CD14-positive monocyte (primary cell): ENCODE measurements around the gene VCP. TPM values are rescaled to one million over a fixed set of nuclear protein-coding genes. Genes with fewer than 3 reads are reported as not detected.

Source experiments
- DNase-seq, 3 donors: peaks; one replicate each; pipeline ENCODE4 v3.0.0-alpha.2; 2011 to 2022
- H2AFZ ChIP-seq: 2 replicates; pipeline ENCODE4 v1.6.0; 2012; ENCODE audit warnings: mild to moderate bottlenecking, low read depth, low read length, inconsistent platforms; ENCODE audit not compliant: insufficient read depth, poor library complexity, severe bottlenecking
- H3K27ac ChIP-seq, 2 donors: 1 replicate in 1 of 2; 2 replicates in 1 of 2; pipeline ENCODE4 v1.5.1; 2012 to 2013; ENCODE audit warnings: low read length in 2 of 2, control low read depth in 1 of 2, inconsistent platforms in 1 of 2, low read depth in 1 of 2, mild to moderate bottlenecking in 1 of 2
- H3K27me3 ChIP-seq, 2 donors: one replicate each; pipeline versions ENCODE4 v1.6.0 to v1.6.1; 2011 to 2013; ENCODE audit warnings: low read length in 2 of 2; ENCODE audit not compliant: control insufficient read depth in 2 of 2, insufficient read depth in 2 of 2
- H3K36me3 ChIP-seq, 2 donors: replicated peaks in 1 of 2; 1 replicate in 1 of 2; 2 replicates in 1 of 2; pipeline versions ENCODE4 v1.5.1 to v1.6.1; 2012 to 2013; ENCODE audit warnings: low read length in 2 of 2, control low read depth in 1 of 2, inconsistent platforms in 1 of 2, mild to moderate bottlenecking in 1 of 2; ENCODE audit not compliant: insufficient read depth in 2 of 2, control insufficient read depth in 1 of 2
- H3K4me1 ChIP-seq, 2 donors: 1 replicate in 1 of 2; 2 replicates in 1 of 2; pipeline versions ENCODE4 v1.5.1 to v1.6.1; 2012 to 2013; ENCODE audit warnings: low read length in 2 of 2, control low read depth in 1 of 2, inconsistent platforms in 1 of 2, mild to moderate bottlenecking in 1 of 2, moderate library complexity in 1 of 2; ENCODE audit not compliant: insufficient read depth in 2 of 2, control insufficient read depth in 1 of 2
- H3K4me2 ChIP-seq: replicated peaks from 2 replicates; pipeline ENCODE3; 2012; ENCODE audit warnings: low read length, moderate library complexity, mild to moderate bottlenecking; ENCODE audit not compliant: poor library complexity, severe bottlenecking; ENCODE audit errors: extremely low read depth
- H3K4me3 ChIP-seq, 3 experiments: fragments of 200-600 bp in 1 of 3; sonication (generic) in 1 of 3; replicated peaks in 1 of 3; 1 replicate in 2 of 3; 2 replicates in 1 of 3; pipeline ENCODE4 v1.5.1; 2011 to 2013; ENCODE audit warnings: low read length in 3 of 3, mild to moderate bottlenecking in 3 of 3, control low read depth in 2 of 3, low read depth in 2 of 3, inconsistent platforms in 1 of 3, moderate library complexity in 1 of 3
- H3K79me2 ChIP-seq: 2 replicates; pipeline ENCODE4 v1.6.0; 2012; ENCODE audit warnings: mild to moderate bottlenecking, control low read depth, inconsistent platforms, low read length, moderate library complexity; ENCODE audit not compliant: insufficient read depth
- H3K9ac ChIP-seq: 2 replicates; pipeline ENCODE4 v1.6.0; 2017; ENCODE audit warnings: low read length, mild to moderate bottlenecking; ENCODE audit not compliant: insufficient read depth, poor library complexity, severe bottlenecking
- H3K9me3 ChIP-seq, 2 donors: replicated peaks in 1 of 2; 1 replicate in 1 of 2; 2 replicates in 1 of 2; pipeline versions ENCODE4 v1.5.1 to v1.6.1; 2012 to 2013; ENCODE audit warnings: low read length in 2 of 2, control low read depth in 1 of 2; ENCODE audit not compliant: control insufficient read depth in 1 of 2, insufficient read depth in 1 of 2
- H4K20me1 ChIP-seq: 2 replicates; pipeline ENCODE4 v1.6.0; 2012; ENCODE audit warnings: mild to moderate bottlenecking, low read length, control low read depth, moderate library complexity; ENCODE audit not compliant: insufficient read depth
- H3K27ac Mint-ChIP-seq, 7 donors: one replicate each; pipeline ENCODE4 v1.8.0; 2020; ENCODE audit warnings: mild to moderate bottlenecking in 7 of 7, mixed read lengths in 7 of 7, moderate library complexity in 6 of 7, inconsistent platforms in 2 of 7
- H3K27me3 Mint-ChIP-seq, 3 donors: one replicate each; pipeline ENCODE4 v1.8.0; 2021 to 2022; ENCODE audit warnings: low read depth in 3 of 3, mild to moderate bottlenecking in 3 of 3, mixed read lengths in 3 of 3, moderate library complexity in 3 of 3, inconsistent platforms in 1 of 3
- H3K36me3 Mint-ChIP-seq, 2 donors: one replicate each; pipeline ENCODE4 v1.8.0; 2020; ENCODE audit warnings: mixed read lengths in 2 of 2, inconsistent platforms in 1 of 2, mild to moderate bottlenecking in 1 of 2
- H3K4me1 Mint-ChIP-seq: one replicate; pipeline ENCODE4 v1.8.0; 2020; ENCODE audit warnings: mild to moderate bottlenecking, mixed read lengths
- H3K4me3 Mint-ChIP-seq, 2 donors: one replicate each; pipeline ENCODE4 v1.8.0; 2020; ENCODE audit warnings: mild to moderate bottlenecking in 2 of 2, mixed read lengths in 2 of 2, moderate library complexity in 1 of 2
- H3K9me3 Mint-ChIP-seq, 7 donors: one replicate each; pipeline ENCODE4 v1.8.0; 2020 to 2022; ENCODE audit warnings: mixed read lengths in 7 of 7, mild to moderate bottlenecking in 6 of 7, moderate library complexity in 6 of 7, inconsistent platforms in 2 of 7
- CTCF ChIP-seq: fragments of 200-600 bp; IDR thresholded peaks from one replicate; pipeline ENCODE4 v1.8.0; 2022; ENCODE audit warnings: antibody characterized with exemption, mild to moderate bottlenecking
- WGBS: methylation state at CpG from one replicate; pipeline ENCODE4 v1.1.5; 2013; ENCODE audit warnings: missing lambda C conversion rate; ENCODE audit not compliant: insufficient coverage; 5-methylcytosine and 5-hydroxymethylcytosine counted together
- intact Hi-C, 2 donors: fragments of 100-400 bp; cut with micrococcal nuclease; formaldehyde crosslinking; loops; one replicate each; pipeline versions ENCODE4 v1.15.0 to v1.15.1; 2023
- polyA plus RNA-seq, 3 donors: library from polyadenylated mRNA; depleted of rRNA in 1 of 3; unstranded in 2 of 3; stranded (reverse) in 1 of 3; fragments of 300-500 nt in 2 of 3; fragments of >200 nt in 1 of 3; fragmentation: Illumina TruSeq in 2 of 3; gene quantifications; 1 replicate in 2 of 3; 2 replicates in 1 of 3; pipeline ENCODE4 v1.2.3, GENCODE V29; 2012 to 2021

The VCP gene
- polyA plus RNA-seq, 3 donors = 100 to 180 (median 130) TPM

- Mint-ChIP-seq H3K4me3 (no peak overlapping the region), H3K4me1 (no peaks in the 10 kb centered on the region), H3K27me3 (peaks cover 0 to 1% (median 0%) of the 10 kb centered on the region in 3 donors), H3K27ac (peak overlapping the region in 3 of 7 donors; percentile 1 to 81 (median 71)), H3K9me3 (no peaks in the 10 kb centered on the region), H3K36me3 (peaks cover 80 to 100% of the 10 kb centered on the region in 2 donors)
- Histone ChIP-seq H3K4me1 (no peaks in the 10 kb centered on the region), H3K27me3 (no peaks in the 10 kb centered on the region), H3K9me3 (no peaks in the 10 kb centered on the region), H3K9ac (no peak overlapping the region), H3K4me2 (no peak overlapping the region), H3K36me3 (peaks cover 65 to 99% of the 10 kb centered on the region in 2 donors), H3K27ac (no peak overlapping the region), H2AFZ (no peak overlapping the region), H3K4me3 (no peak overlapping the region), H3K79me2 (no peaks in the 10 kb centered on the region), H4K20me1 (peaks cover 48% of the 10 kb centered on the region)
- 100% methylated on average over 3 of the region's 9 CpGs for whole genome bisulfite sequencing
- no peak for TF ChIP-seq CTCF
- intact Hi-C loops = no loop called here
- no peak for DNase-seq
Observed at GRCh38 chr9:35056571-35057270, 15.7 kb downstream of the VCP start.

GRCh38 chr9:35054871-35055644 lies 17.4 kb downstream of the VCP start:
- H4K20me1 ChIP-seq = peaks cover 36% of the 10 kb centered on the region
- 97% methylated on average over 6 of the region's 14 CpGs for WGBS
- TF ChIP-seq CTCF = no peak
- no peak for DNase-seq
- peaks cover 68 to 95% of the 10 kb centered on the region in 2 donors for H3K36me3 Mint-ChIP-seq
- no peak overlapping the region for H3K27ac ChIP-seq
- no peaks in the 10 kb centered on the region for H3K27me3 Mint-ChIP-seq
- no peaks in the 10 kb centered on the region for H3K9me3 ChIP-seq
- peaks cover 49 to 99% of the 10 kb centered on the region in 2 donors for H3K36me3 ChIP-seq
- H3K9me3 Mint-ChIP-seq = no peaks in the 10 kb centered on the region
- no peaks in the 10 kb centered on the region for H3K79me2 ChIP-seq
- peak overlapping the region in 3 of 7 donors; percentile 1 to 73 (median 12) for H3K27ac Mint-ChIP-seq
- no peak overlapping the region for H3K4me3 Mint-ChIP-seq
- H3K9ac ChIP-seq = no peak overlapping the region
- no peaks in the 10 kb centered on the region for H3K4me1 Mint-ChIP-seq
- no peaks in the 10 kb centered on the region for H3K4me1 ChIP-seq
- intact Hi-C loops = no loop called here
- no peaks in the 10 kb centered on the region for H3K27me3 ChIP-seq
- no peak overlapping the region for H2AFZ ChIP-seq
- H3K4me3 ChIP-seq = no peak overlapping the region
- no peak overlapping the region for H3K4me2 ChIP-seq
